ENCODE data around the gene GMEB1. TPM values are rescaled to one million over a fixed set of nuclear protein-coding genes. Genes with fewer than 3 reads are reported as not detected.

Gene GMEB1
- total RNA-seq, 1 donor from 2014 or later, result 17.9 TPM

- no peaks in the 10 kb centered on the region for H3K9me3 Mint-ChIP-seq (ENCODE audit: unreplicated experiment)
- TF ChIP-seq CTCF (IDR thresholded peaks at IDR 0.05), result no peak
- no peak overlapping the region for H3K4me3 Mint-ChIP-seq (ENCODE audit: unreplicated experiment)
- H3K27me3 Mint-ChIP-seq (ENCODE audit: unreplicated experiment), result no peaks in the 10 kb centered on the region
- peaks cover 27% of the 10 kb centered on the region for H3K36me3 Mint-ChIP-seq (ENCODE audit: unreplicated experiment)
- H3K4me1 Mint-ChIP-seq (ENCODE audit: unreplicated experiment), result peaks cover 8% of the 10 kb centered on the region
- no peak overlapping the region for H3K27ac Mint-ChIP-seq (ENCODE audit: unreplicated experiment)
- DNase-seq (ENCODE audit: extremely low spot score, unreplicated experiment), result no peak
Observed at GRCh38 chr1:28766532-28767183, 98.1 kb downstream of the GMEB1 start.

Other genes starting within 250 kb of the GMEB1 start
- gene RCC1, start 162.7 kb upstream of the GMEB1 start, total RNA-seq, result 22.9 and 25.0 TPM in 2 replicates
- 21.2 and 23.3 TPM in 2 replicates for gene TRNAU1AP, start 115.7 kb upstream of the GMEB1 start, total RNA-seq
- gene RAB42, start 76.5 kb upstream of the GMEB1 start, total RNA-seq, result 0.56 and 1.6 TPM in 2 replicates
- gene TAF12, start 25.7 kb upstream of the GMEB1 start, total RNA-seq, result 21.7 and 22.6 TPM in 2 replicates
- gene RNU11, start 20.2 kb upstream of the GMEB1 start, total RNA-seq, result not detected in 2 replicates
- gene YTHDF2, start 68.2 kb downstream of the GMEB1 start, total RNA-seq, result 82.6 and 83.7 TPM in 2 replicates
- gene OPRD1, start 143.4 kb downstream of the GMEB1 start, total RNA-seq, result 0.27 and 0.34 TPM in 2 replicates
- 9.7 and 12.7 TPM in 2 replicates for gene EPB41, start 245.8 kb downstream of the GMEB1 start, total RNA-seq